Activated T-helper 9 cell treated with anti-CD3 and anti-CD28 coated beads, Interleukin-2, amount 50 U/mL, for 16 hours (primary cell): Measurements from ENCODE around the gene MSH4.
"Not testable (repeated sequence)": the region's sequence is repeated elsewhere in the genome, so short reads cannot be mapped to it uniquely, and the experiment has no call there.

Source experiments
- DNase-seq: peaks from one replicate; pipeline ENCODE4 v3.0.0-alpha.2; 2020; ENCODE audit warnings: low read depth

The MSH4 gene

DNA sequence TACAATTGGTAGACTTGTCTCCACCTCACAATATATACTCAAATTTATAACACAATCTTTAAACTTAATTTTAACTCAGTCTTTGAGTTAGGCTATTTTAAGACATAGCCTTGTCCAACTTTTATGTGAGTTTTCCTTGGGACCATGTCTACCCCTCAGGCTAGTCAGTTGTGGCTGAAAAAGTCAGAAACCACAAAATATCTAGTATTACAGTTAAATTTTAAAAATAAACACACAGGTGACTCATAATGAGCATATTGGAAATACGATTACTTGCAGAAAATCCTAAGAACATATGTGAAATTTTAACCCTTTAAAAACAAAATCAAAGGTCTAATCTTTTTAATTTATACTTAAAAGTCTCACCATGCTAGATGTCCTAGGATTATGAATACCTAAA, 140.4 kb downstream of the MSH4 start:
- DNase-seq, result no peak

DNA sequence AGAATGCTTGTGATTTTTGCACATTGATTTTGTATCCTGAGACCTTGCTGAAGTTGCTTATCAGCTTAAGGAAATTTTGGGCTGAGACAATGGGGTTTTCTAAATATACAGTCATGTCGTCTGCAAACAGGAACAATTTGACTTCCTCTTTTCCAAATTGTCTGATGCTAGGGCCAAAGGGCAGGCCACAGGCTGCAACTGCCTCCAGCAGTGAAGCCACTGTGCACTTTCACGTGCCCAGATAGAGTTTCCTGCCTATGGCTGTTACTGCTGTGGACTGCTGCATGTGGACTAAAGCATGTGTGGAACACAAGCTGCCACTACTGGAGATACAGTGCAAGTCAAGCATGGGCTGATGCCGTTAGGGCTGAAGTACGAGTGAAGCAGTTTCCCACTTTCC, 146.4 kb downstream of the MSH4 start:
- DNase-seq, result not testable (repeated sequence)

DNA sequence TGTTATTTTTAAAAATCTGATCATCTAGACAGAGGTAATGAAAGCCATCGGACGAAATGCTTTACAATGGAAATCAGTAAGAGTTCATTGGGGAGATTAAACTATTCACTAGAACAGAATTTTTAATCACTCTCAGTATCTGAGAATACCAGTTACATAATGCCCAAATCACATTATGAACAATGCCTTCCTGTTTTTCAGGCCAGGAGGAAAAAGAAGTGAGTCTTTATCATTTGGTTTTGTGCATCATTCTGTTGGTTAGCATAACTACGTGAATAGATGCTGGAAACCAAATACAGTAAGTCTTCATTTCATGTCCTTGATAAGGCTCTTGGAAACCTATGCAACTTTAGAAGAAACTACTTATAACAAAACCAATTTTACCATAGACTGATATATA, 153.5 kb downstream of the MSH4 start:
- no peak for DNase-seq

DNA sequence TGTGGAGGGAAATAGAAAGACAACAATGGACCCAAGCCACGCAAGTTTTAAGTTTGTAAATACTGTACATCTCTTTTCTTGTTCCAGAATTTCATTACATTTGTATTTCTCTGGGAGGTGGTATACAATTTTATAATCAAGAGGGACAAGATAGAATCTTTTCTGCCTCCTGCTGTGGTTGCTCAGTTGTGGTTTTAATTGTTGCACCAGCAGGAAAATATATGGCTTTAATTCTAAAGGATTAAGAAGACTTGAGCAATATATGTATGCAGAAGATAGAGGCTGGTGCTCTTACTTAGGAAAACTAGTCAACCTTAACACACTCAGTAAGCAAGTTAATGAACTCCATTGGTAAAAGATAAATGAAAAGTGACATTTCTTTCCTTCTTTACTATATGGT, 155.3 kb downstream of the MSH4 start:
- no peak for DNase-seq

DNA sequence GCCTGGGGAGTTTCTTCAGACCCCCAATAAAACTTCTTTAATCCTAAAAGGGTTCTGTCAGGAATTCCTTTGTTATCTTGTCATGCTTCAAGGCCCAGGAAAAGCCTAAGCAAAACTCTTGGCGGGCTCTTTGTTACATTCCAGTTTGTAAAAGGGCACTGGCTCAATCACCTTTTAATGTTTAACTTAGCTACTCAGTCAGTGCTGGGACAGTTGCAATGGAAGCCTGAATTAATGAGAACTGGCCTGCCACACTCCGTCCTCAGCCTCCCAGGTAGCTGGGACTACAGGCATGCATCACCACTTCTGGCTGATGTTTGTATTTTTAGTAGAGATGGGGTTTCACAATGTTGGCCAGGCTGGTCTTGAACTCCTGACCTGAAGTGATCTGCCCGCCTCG, 156.8 kb downstream of the MSH4 start:
- no peak for DNase-seq

DNA sequence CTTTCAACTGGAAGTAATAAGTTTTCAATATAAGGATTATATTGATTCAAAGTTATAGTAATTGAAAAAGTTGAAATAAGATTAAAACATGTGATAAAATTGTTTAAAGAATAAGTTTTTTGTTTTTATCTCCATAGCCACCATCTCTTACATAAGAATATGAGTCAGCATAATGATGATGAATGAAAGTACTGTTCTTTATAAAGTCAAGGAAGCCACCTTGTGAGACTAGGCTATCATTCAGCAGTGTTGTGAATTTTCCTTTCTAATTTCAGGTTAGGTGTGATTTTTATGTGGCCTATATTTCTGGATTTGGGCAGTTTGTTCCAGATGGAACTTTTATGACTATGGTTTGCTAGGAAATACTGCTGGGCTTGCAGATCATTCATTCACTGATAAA, 157.9 kb downstream of the MSH4 start:
- no peak for DNase-seq
